Lower leg skin (tissue), 3 donors: ENCODE results near the gene VPS25.

ENCODE experiments used
- CTCF ChIP-seq, 3 donors: fragments of 450-650 bp; IDR thresholded peaks; one replicate each; pipeline ENCODE4 v1.5.1; 2016; ENCODE audit warnings: antibody characterized with exemption in 3 of 3, mild to moderate bottlenecking in 3 of 3, moderate library complexity in 2 of 3
- POLR2A ChIP-seq, 2 donors: fragments of 450-650 bp; IDR thresholded peaks; one replicate each; pipeline ENCODE4 v1.6.1; 2016 to 2017; ENCODE audit warnings: antibody characterized with exemption in 2 of 2, mild to moderate bottlenecking in 1 of 2, moderate library complexity in 1 of 2

- TF ChIP-seq POLR2A (IDR thresholded peaks at IDR 0.05) (no peak), CTCF (IDR thresholded peaks at IDR 0.05) (no peak)
Observed at GRCh38 chr17:42775534-42776098, 2.4 kb downstream of the VPS25 start.
